A673 (cell line): ENCODE measurements around the gene ODAM.
"Not testable (repeated sequence)": the region's sequence is repeated elsewhere in the genome, so short reads cannot be mapped to it uniquely, and the experiment has no call there.

Source experiments
- EZH2 ChIP-seq: fragments of 200-600 bp; sonication (generic); IDR thresholded peaks from 2 replicates; pipeline ENCODE4 v1.6.1; 2017; ENCODE audit warnings: borderline replicate concordance, low read depth, mild to moderate bottlenecking, mixed read lengths, antibody characterized with exemption, low read length; ENCODE audit not compliant: poor library complexity, severe bottlenecking
- TF ChIP-seq, protein P1 (sequence below): fragments of 300-800, 200-600 bp; sonication (generic); conservative IDR thresholded peaks from 2 replicates; pipeline ENCODE4 v1.5.1; 2017; ENCODE audit warnings: low read depth, mild to moderate bottlenecking, antibody characterized with exemption, low read length, moderate library complexity, mixed read lengths

DNA sequence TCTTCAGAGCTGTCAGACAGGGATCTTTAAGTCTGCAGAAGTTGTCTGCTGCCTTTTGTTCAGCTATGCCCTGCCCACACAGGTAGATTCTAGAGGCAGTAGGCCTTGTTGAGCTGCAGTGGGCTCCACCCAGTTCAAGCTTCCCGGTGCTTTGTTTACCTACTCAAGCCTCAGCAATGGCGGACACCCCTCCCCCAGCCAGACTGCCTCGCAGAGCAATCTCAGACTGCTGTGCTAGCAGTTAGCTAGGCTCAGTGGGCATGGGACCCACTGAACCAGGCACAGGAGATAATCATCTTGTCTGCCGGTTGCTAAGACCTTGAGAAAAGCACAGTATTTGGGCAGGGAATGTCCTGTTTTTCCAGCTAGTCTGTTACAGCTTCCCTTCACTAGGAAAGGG lies 17.2 kb downstream of the ODAM start:
- TF ChIP-seq, protein P1, sequence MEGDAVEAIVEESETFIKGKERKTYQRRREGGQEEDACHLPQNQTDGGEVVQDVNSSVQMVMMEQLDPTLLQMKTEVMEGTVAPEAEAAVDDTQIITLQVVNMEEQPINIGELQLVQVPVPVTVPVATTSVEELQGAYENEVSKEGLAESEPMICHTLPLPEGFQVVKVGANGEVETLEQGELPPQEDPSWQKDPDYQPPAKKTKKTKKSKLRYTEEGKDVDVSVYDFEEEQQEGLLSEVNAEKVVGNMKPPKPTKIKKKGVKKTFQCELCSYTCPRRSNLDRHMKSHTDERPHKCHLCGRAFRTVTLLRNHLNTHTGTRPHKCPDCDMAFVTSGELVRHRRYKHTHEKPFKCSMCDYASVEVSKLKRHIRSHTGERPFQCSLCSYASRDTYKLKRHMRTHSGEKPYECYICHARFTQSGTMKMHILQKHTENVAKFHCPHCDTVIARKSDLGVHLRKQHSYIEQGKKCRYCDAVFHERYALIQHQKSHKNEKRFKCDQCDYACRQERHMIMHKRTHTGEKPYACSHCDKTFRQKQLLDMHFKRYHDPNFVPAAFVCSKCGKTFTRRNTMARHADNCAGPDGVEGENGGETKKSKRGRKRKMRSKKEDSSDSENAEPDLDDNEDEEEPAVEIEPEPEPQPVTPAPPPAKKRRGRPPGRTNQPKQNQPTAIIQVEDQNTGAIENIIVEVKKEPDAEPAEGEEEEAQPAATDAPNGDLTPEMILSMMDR, result not testable (repeated sequence)
- TF ChIP-seq EZH2, result not testable (repeated sequence)
